A673 (cell line): ENCODE results near the gene RIMBP3B.
"Not testable (repeated sequence)": the region's sequence is repeated elsewhere in the genome, so short reads cannot be mapped to it uniquely, and the experiment has no call there.

Experiments
- EZH2 ChIP-seq: fragments of 200-600 bp; sonication (generic); IDR thresholded peaks from 2 replicates; pipeline ENCODE4 v1.6.1; 2017; ENCODE audit warnings: borderline replicate concordance, low read depth, mild to moderate bottlenecking, mixed read lengths, antibody characterized with exemption, low read length; ENCODE audit not compliant: poor library complexity, severe bottlenecking
- TF ChIP-seq, protein P1 (sequence below): fragments of 300-800, 200-600 bp; sonication (generic); conservative IDR thresholded peaks from 2 replicates; pipeline ENCODE4 v1.5.1; 2017; ENCODE audit warnings: low read depth, mild to moderate bottlenecking, antibody characterized with exemption, low read length, moderate library complexity, mixed read lengths

DNA sequence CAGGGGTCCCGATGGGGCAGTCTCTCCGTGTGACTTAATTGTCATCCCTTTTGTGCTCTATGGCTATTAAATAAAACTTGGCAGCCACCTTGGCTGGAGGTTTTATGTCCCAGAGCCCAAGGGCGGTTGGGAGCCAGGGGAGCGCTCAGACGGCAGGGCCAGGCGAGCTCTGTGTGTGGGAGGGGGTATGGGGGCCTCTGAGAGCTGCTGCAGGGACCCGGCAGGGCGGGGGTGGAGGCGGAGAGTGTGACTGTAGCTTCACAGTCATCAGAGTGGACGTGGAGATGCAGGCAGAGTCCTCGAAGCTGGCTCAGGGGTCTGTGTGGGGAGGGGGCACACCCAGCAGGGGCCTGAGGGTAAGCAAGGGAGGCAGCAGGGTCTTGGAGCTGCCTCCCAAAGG lies 19.2 kb upstream of the RIMBP3B start:
- not testable (repeated sequence) for TF ChIP-seq EZH2
- TF ChIP-seq, protein P1, sequence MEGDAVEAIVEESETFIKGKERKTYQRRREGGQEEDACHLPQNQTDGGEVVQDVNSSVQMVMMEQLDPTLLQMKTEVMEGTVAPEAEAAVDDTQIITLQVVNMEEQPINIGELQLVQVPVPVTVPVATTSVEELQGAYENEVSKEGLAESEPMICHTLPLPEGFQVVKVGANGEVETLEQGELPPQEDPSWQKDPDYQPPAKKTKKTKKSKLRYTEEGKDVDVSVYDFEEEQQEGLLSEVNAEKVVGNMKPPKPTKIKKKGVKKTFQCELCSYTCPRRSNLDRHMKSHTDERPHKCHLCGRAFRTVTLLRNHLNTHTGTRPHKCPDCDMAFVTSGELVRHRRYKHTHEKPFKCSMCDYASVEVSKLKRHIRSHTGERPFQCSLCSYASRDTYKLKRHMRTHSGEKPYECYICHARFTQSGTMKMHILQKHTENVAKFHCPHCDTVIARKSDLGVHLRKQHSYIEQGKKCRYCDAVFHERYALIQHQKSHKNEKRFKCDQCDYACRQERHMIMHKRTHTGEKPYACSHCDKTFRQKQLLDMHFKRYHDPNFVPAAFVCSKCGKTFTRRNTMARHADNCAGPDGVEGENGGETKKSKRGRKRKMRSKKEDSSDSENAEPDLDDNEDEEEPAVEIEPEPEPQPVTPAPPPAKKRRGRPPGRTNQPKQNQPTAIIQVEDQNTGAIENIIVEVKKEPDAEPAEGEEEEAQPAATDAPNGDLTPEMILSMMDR, result not testable (repeated sequence)
